ENCODE results near the gene ERMARD. TPM values are rescaled to one million over a fixed set of nuclear protein-coding genes. Genes with fewer than 3 reads are reported as not detected.

Gene ERMARD
- total RNA-seq, 1 experiment from 2014 or later = 13.6 TPM

DNA sequence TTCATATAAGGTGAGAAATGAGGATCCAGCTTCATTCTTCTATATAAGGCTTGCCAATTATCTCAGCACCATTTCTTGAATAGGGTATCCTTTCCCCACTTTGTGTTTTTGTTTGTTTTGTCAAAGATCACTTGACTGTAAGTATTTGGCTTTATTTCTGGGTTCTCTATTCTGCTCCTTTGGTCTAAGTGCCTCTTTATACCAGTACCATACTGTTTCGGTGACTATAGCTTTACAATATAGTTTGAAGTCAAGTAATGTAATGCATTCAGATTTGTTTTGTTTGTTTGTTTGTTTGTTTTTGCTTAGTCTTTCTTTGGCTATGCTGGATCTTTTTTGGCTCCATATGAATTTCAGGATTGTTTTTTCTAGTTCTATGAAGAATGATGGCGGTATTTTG is 64.6 kb downstream of the ERMARD start:
- Histone ChIP-seq H2BK20ac (ENCODE audit: low read depth, low read length, poor library complexity, severe bottlenecking) (no peak overlapping the region), H3K79me1 (ENCODE audit: insufficient read depth, low read depth, low read length, poor library complexity, severe bottlenecking) (no peaks in the 10 kb centered on the region), H2BK12ac (ENCODE audit: insufficient read length, low read depth, low read length) (no peak overlapping the region), H3K27ac (ENCODE audit: insufficient read length, low read depth, low read length) (no peak overlapping the region), H4K5ac (ENCODE audit: insufficient read length, low read depth, low read length) (no peak overlapping the region), H3K14ac (ENCODE audit: insufficient read depth, low read length) (no peak overlapping the region), H3K9me3 (ENCODE audit: control insufficient read depth, low read depth, low read length) (no peaks in the 10 kb centered on the region), H3K27me3 (ENCODE audit: insufficient read depth, low read length) (no peaks in the 10 kb centered on the region), H3T11ph (ENCODE audit: low read length) (no peak overlapping the region), H4K91ac (ENCODE audit: insufficient read length, low read depth, low read length) (no peak overlapping the region), H3K79me2 (ENCODE audit: insufficient read depth, low read length) (no peaks in the 10 kb centered on the region), H3K23me2 (ENCODE audit: insufficient read length, low read depth, low read length, poor library complexity, severe bottlenecking) (no peaks in the 10 kb centered on the region), H3K4me2 (ENCODE audit: insufficient read depth, insufficient read length, low read length) (no peak overlapping the region), H2BK5ac (ENCODE audit: insufficient read length, low read length) (no peak overlapping the region), H4K8ac (replicated peaks; ENCODE audit: insufficient read length, low read depth, low read length) (no peak overlapping the region), H2BK120ac (ENCODE audit: low read depth, low read length, poor library complexity, severe bottlenecking) (no peak overlapping the region), H3K4ac (ENCODE audit: low read depth, low read length) (no peak overlapping the region), H2AK5ac (ENCODE audit: insufficient read length, low read length) (no peak overlapping the region), H2AFZ (ENCODE audit: low read length) (no peak overlapping the region), H3K56ac (ENCODE audit: insufficient read length, low read depth, low read length) (no peak overlapping the region), H3K9ac (ENCODE audit: extremely low read depth, insufficient read length, low read length) (no peak overlapping the region), H2BK15ac (ENCODE audit: low read depth, low read length) (no peak overlapping the region), H4K20me1 (ENCODE audit: control insufficient read depth, insufficient read depth, insufficient read length) (no peaks in the 10 kb centered on the region), H3K23ac (ENCODE audit: insufficient read length, low read depth, low read length) (no peak overlapping the region), H3K18ac (ENCODE audit: insufficient read length, low read depth, low read length) (no peak overlapping the region), H3K4me1 (ENCODE audit: insufficient read depth, low read length) (peaks cover 6% of the 10 kb centered on the region; the same call in 1 of the 2 replicates)
- Mint-ChIP-seq H3K27me3 (ENCODE audit: low read depth) (peaks cover 5% of the 10 kb centered on the region), H3K9me3 (peaks cover 26 to 30% of the 10 kb centered on the region in 2 experiments), H3K27ac (no peak overlapping the region), H3K36me3 (ENCODE audit: insufficient read depth in 1 of 3, low read depth in 3 of 3) (peaks cover 5 to 26% (median 8%) of the 10 kb centered on the region in 3 experiments), H3K4me1 (peaks cover 27 to 33% of the 10 kb centered on the region in 2 experiments), H3K4me3 (no peak overlapping the region)
- no peak for DNase-seq
- TF ChIP-seq, protein P1, sequence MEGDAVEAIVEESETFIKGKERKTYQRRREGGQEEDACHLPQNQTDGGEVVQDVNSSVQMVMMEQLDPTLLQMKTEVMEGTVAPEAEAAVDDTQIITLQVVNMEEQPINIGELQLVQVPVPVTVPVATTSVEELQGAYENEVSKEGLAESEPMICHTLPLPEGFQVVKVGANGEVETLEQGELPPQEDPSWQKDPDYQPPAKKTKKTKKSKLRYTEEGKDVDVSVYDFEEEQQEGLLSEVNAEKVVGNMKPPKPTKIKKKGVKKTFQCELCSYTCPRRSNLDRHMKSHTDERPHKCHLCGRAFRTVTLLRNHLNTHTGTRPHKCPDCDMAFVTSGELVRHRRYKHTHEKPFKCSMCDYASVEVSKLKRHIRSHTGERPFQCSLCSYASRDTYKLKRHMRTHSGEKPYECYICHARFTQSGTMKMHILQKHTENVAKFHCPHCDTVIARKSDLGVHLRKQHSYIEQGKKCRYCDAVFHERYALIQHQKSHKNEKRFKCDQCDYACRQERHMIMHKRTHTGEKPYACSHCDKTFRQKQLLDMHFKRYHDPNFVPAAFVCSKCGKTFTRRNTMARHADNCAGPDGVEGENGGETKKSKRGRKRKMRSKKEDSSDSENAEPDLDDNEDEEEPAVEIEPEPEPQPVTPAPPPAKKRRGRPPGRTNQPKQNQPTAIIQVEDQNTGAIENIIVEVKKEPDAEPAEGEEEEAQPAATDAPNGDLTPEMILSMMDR (conservative IDR thresholded peaks at IDR 0.05) = no peak
- no CpG with 5 or more reads among the region's 2 CpGs for WGBS (ENCODE audit: extremely low coverage, insufficient read length, low lambda C conversion rate)
